Activated CD4-positive, alpha-beta T cell treated with anti-CD3 and anti-CD28 coated beads, Interleukin-2, Interleukin-4, amounts not matched to agents 100 ng/mL and 50 ng/mL, durations not matched to agents 16 hours and 8 hours (primary cell): Measurements from ENCODE around the gene C10orf95.
A peak's percentile ranks its signal among the peaks of the same experiment; 100 is the strongest.
"Not testable (repeated sequence)": the region's sequence is repeated elsewhere in the genome, so short reads cannot be mapped to it uniquely, and the experiment has no call there.

ENCODE experiments used
- DNase-seq: peaks from one replicate; pipeline ENCODE4 v3.0.0-alpha.2; 2020; ENCODE audit warnings: low spot score

The C10orf95 gene

GRCh38 chr10:102451105-102451969, at the start of gene C10orf95:
TSS of gene C10orf95 (minus strand) at chr10:102451543. CDS start at chr10:102451093, 450 bp downstream.
- peak; percentile 10 for DNase-seq

- DNase-seq: not testable (repeated sequence)
Measured at GRCh38 chr10:102500686-102501085, 49.3 kb upstream of the C10orf95 start.

GRCh38 chr10:102499356-102499755, 48.0 kb upstream of the C10orf95 start:
- DNase-seq: no peak

- no peak for DNase-seq
Measured at GRCh38 chr10:102497545-102497944, 46.2 kb upstream of the C10orf95 start.

GRCh38 chr10:102493771-102494170, 42.4 kb upstream of the C10orf95 start:
- DNase-seq: no peak

GRCh38 chr10:102492983-102493382, 41.6 kb upstream of the C10orf95 start:
- no peak for DNase-seq

GRCh38 chr10:102492344-102492939, 41.1 kb upstream of the C10orf95 start:
- DNase-seq: no peak

- no peak for DNase-seq
Measured at GRCh38 chr10:102491136-102491535, 39.8 kb upstream of the C10orf95 start.

- no peak for DNase-seq
Measured at GRCh38 chr10:102485093-102485784, 33.9 kb upstream of the C10orf95 start.

- DNase-seq: no peak
Measured at GRCh38 chr10:102484021-102484420, 32.7 kb upstream of the C10orf95 start.

- no peak for DNase-seq
Measured at GRCh38 chr10:102480396-102480795, 29.1 kb upstream of the C10orf95 start.

- no peak for DNase-seq
Measured at GRCh38 chr10:102479651-102480050, 28.3 kb upstream of the C10orf95 start.

- DNase-seq: no peak
Measured at GRCh38 chr10:102476466-102477141, 25.3 kb upstream of the C10orf95 start.

- DNase-seq: no peak
Measured at GRCh38 chr10:102475451-102476040, 24.2 kb upstream of the C10orf95 start.

- no peak for DNase-seq
Measured at GRCh38 chr10:102473445-102474331, 22.3 kb upstream of the C10orf95 start.

- no peak for DNase-seq
Measured at GRCh38 chr10:102470579-102471546, 19.5 kb upstream of the C10orf95 start.

- DNase-seq: no peak
Measured at GRCh38 chr10:102468683-102469082, 17.3 kb upstream of the C10orf95 start.

GRCh38 chr10:102467971-102468438, 16.7 kb upstream of the C10orf95 start:
- DNase-seq: no peak

- DNase-seq: no peak
Measured at GRCh38 chr10:102467318-102467717, 16.0 kb upstream of the C10orf95 start.
